B cell (primary cell): ENCODE measurements around the gene HEYL. TPM values are rescaled to one million over a fixed set of nuclear protein-coding genes. Genes with fewer than 3 reads are reported as not detected.

Experiments
- ATAC-seq: fragments of 200-7000 bp; cut with Tn5 transposase; one replicate; pipeline ENCODE4 v1.10.0; 2021; ENCODE audit warnings: low read depth, mild to moderate bottlenecking, moderate number of reproducible peaks, moderate library complexity
- CTCF ChIA-PET: fragments of 350-600 bp; sonication (Branson Sonifier 250); formaldehyde crosslinking; loops from one replicate; lab custom pipeline; 2021; ENCODE audit warnings: antibody characterized with exemption, inconsistent platforms; lab: Charles Lee
- POLR2A ChIA-PET: fragments of 350-600 bp; sonication (Branson Sonifier 250); formaldehyde crosslinking; loops from one replicate; lab custom pipeline; 2021; ENCODE audit warnings: antibody characterized with exemption; lab: Charles Lee
- DNase-seq: peaks from one replicate; pipeline ENCODE4 v3.0.0; 2013
- H2AFZ ChIP-seq: 2 replicates; pipeline ENCODE4 v1.6.1; 2012; ENCODE audit warnings: mild to moderate bottlenecking, low read depth, low read length; ENCODE audit not compliant: insufficient read depth, poor library complexity, severe bottlenecking
- H3K27ac ChIP-seq, 2 donors: 1 replicate in 1 of 2; 2 replicates in 1 of 2; pipeline ENCODE4 v1.5.1; 2012 to 2013; ENCODE audit warnings: low read length in 2 of 2, mild to moderate bottlenecking in 2 of 2, moderate library complexity in 1 of 2
- H3K27me3 ChIP-seq, 4 experiments: fragments of 200-600 bp in 1 of 4; sonication (generic) in 1 of 4; replicated peaks in 1 of 4; 1 replicate in 2 of 4; 2 replicates in 2 of 4; pipeline versions ENCODE4 v1.6.1 to v1.7.0; 2013 to 2016; ENCODE audit warnings: low read length in 3 of 4, mild to moderate bottlenecking in 2 of 4, mixed read lengths in 1 of 4, moderate library complexity in 1 of 4; ENCODE audit not compliant: insufficient read depth in 4 of 4, control insufficient read depth in 3 of 4; ENCODE audit errors: control extremely low read depth in 1 of 4
- H3K36me3 ChIP-seq, 2 experiments: replicated peaks in 1 of 2; 1 replicate in 1 of 2; 2 replicates in 1 of 2; pipeline versions ENCODE4 v1.6.1 to v1.7.1; 2013; ENCODE audit warnings: low read length in 1 of 2; ENCODE audit not compliant: insufficient read depth in 2 of 2, control insufficient read depth in 1 of 2; ENCODE audit errors: control extremely low read depth in 1 of 2, extremely low read depth in 1 of 2
- H3K4me1 ChIP-seq, 2 donors: fragments of 200-600 bp in 1 of 2; sonication (generic) in 1 of 2; 1 replicate in 1 of 2; 2 replicates in 1 of 2; pipeline versions ENCODE4 v1.5.1 to v1.6.1; 2013 to 2017; ENCODE audit warnings: low read length in 2 of 2; ENCODE audit not compliant: control insufficient read depth in 2 of 2, insufficient read depth in 2 of 2
- H3K4me2 ChIP-seq: replicated peaks from 2 replicates; pipeline ENCODE3; 2012; ENCODE audit warnings: mild to moderate bottlenecking, low read depth, low read length; ENCODE audit not compliant: poor library complexity, severe bottlenecking
- H3K4me3 ChIP-seq, 5 experiments: fragments of 200-600 bp in 1 of 5; sonication (generic) in 1 of 5; 1 replicate in 3 of 5; 2 replicates in 2 of 5; pipeline versions ENCODE4 v1.5.1 to v1.7.0; 2011 to 2016; ENCODE audit warnings: low read length in 4 of 5, mild to moderate bottlenecking in 4 of 5, low read depth in 2 of 5, control low read depth in 1 of 5, moderate library complexity in 1 of 5; ENCODE audit not compliant: insufficient read depth in 1 of 5; ENCODE audit errors: control extremely low read depth in 1 of 5, extremely low read depth in 1 of 5
- H3K79me2 ChIP-seq: fragments of 200-600 bp; sonication (generic); one replicate; pipeline ENCODE4 v1.6.0; 2016; ENCODE audit warnings: low read length; ENCODE audit not compliant: control insufficient read depth, insufficient read depth
- H3K9ac ChIP-seq: fragments of 200-600 bp; sonication (generic); 2 replicates; pipeline ENCODE4 v1.6.1; 2017; ENCODE audit warnings: mild to moderate bottlenecking, low read length, moderate library complexity
- H3K9me3 ChIP-seq, 3 donors: one replicate each; pipeline versions ENCODE4 v1.6.1 to v1.7.1; 2013; ENCODE audit warnings: low read length in 2 of 3; ENCODE audit not compliant: control insufficient read depth in 2 of 3, insufficient read depth in 1 of 3; ENCODE audit errors: control extremely low read depth in 1 of 3
- H4K20me1 ChIP-seq: 2 replicates; pipeline ENCODE4 v1.6.0; 2012; ENCODE audit warnings: mild to moderate bottlenecking, low read length; ENCODE audit not compliant: insufficient read depth, control insufficient read depth, poor library complexity, severe bottlenecking
- H3K27ac Mint-ChIP-seq: one replicate; pipeline ENCODE4 v1.8.0; 2021; ENCODE audit warnings: mixed read lengths
- H3K27me3 Mint-ChIP-seq: one replicate; pipeline ENCODE4 v1.8.0; 2021; ENCODE audit warnings: mixed read lengths
- H3K4me1 Mint-ChIP-seq: one replicate; pipeline ENCODE4 v1.8.0; 2021; ENCODE audit warnings: mixed read lengths
- H3K4me3 Mint-ChIP-seq: one replicate; pipeline ENCODE4 v1.8.0; 2021; ENCODE audit warnings: mixed read lengths
- H3K9me3 Mint-ChIP-seq: one replicate; pipeline ENCODE4 v1.8.0; 2022; ENCODE audit warnings: mixed read lengths; ENCODE audit not compliant: insufficient read depth
- CTCF ChIP-seq: fragments of 200-600 bp; IDR thresholded peaks from one replicate; pipeline ENCODE4 v1.8.0; 2022; ENCODE audit warnings: antibody characterized with exemption, mild to moderate bottlenecking
- EZH2 ChIP-seq: IDR thresholded peaks from 2 replicates; pipeline ENCODE4 v1.6.1; 2012; ENCODE audit warnings: borderline replicate concordance, low read depth, mild to moderate bottlenecking, moderate library complexity, low read length; ENCODE audit not compliant: insufficient read depth, poor library complexity, severe bottlenecking
- WGBS: methylation state at CpG from one replicate; pipeline ENCODE4 v1.1.5; 2013; ENCODE audit warnings: missing lambda C conversion rate; ENCODE audit not compliant: insufficient coverage; 5-methylcytosine and 5-hydroxymethylcytosine counted together
- intact Hi-C: fragments of 100-400 bp; cut with micrococcal nuclease; formaldehyde crosslinking; loops from one replicate; pipeline ENCODE4 v1.10.0; 2022
- polyA plus RNA-seq: library from polyadenylated mRNA; depleted of rRNA; stranded (reverse); fragments of >200 nt; gene quantifications from 2 replicates; pipeline ENCODE4 v1.2.3, GENCODE V29; 2012
- total RNA-seq, 2 donors: library from RNA; stranded (reverse); fragments of 120-200 nt in 1 of 2; gene quantifications; 1 replicate in 1 of 2; 2 replicates in 1 of 2; pipeline versions ENCODE4 v1.2.3 to v1.2.4, GENCODE V29; 2013 to 2022

Gene HEYL
- total and polyA plus RNA-seq, 2 donors (not counting 1 experiment from before 2014, with no cell fraction given), result 0.12 TPM; not detected in 1

GRCh38 chr1:39679821-39680220 lies 40.4 kb upstream of the HEYL start:
- Mint-ChIP-seq H3K4me3 (no peak overlapping the region), H3K4me1 (peaks cover 2% of the 10 kb centered on the region), H3K27me3 (peaks cover 41% of the 10 kb centered on the region), H3K27ac (no peak overlapping the region), H3K9me3 (no peaks in the 10 kb centered on the region)
- POLR2A ChIA-PET, result no interaction called here
- DNase-seq (no peak), ATAC-seq (no peak)
- no peak overlapping the region for H3K9ac ChIP-seq
- H3K79me2 ChIP-seq, result no peaks in the 10 kb centered on the region
- no peak overlapping the region for H3K4me3 ChIP-seq
- H3K4me1 ChIP-seq, result peaks cover 0 to 4% of the 10 kb centered on the region in 2 donors
- H3K9me3 ChIP-seq, result peaks cover 0 to 7% (median 0%) of the 10 kb centered on the region in 3 donors
- no peaks in the 10 kb centered on the region for H3K36me3 ChIP-seq
- H3K4me2 ChIP-seq, result no peak overlapping the region
- no peak for TF ChIP-seq CTCF
- TF ChIP-seq EZH2, result no peak
- no peak overlapping the region for H3K27ac ChIP-seq
- intact Hi-C loops, result no loop called here
- H2AFZ ChIP-seq, result no peak overlapping the region
- 82% methylated on average over 2 of the region's 2 CpGs for WGBS
- CTCF ChIA-PET, result interaction anchor here (1.3 to 2.5 kb wide), 2 partner anchors 21 to 26 kb away, joined by 4 to 11 read pairs; no protein-coding TSS in a partner anchor
- H3K27me3 ChIP-seq, result peaks cover 0 to 33% (median 12%) of the 10 kb centered on the region in 4 experiments
- H4K20me1 ChIP-seq, result no peaks in the 10 kb centered on the region

GRCh38 chr1:39678889-39679288 lies 39.4 kb upstream of the HEYL start:
- peaks cover 0 to 4% (median 0%) of the 10 kb centered on the region in 3 donors for H3K9me3 ChIP-seq
- intact Hi-C loops, result no loop called here
- no peak overlapping the region for H3K4me3 ChIP-seq
- Mint-ChIP-seq H3K4me3 (no peak overlapping the region), H3K9me3 (no peaks in the 10 kb centered on the region), H3K4me1 (no peaks in the 10 kb centered on the region), H3K27ac (no peak overlapping the region), H3K27me3 (peaks cover 44% of the 10 kb centered on the region)
- ATAC-seq (no peak), DNase-seq (no peak)
- no peak for TF ChIP-seq EZH2
- TF ChIP-seq CTCF, result no peak
- H3K36me3 ChIP-seq, result no peaks in the 10 kb centered on the region
- H4K20me1 ChIP-seq, result no peaks in the 10 kb centered on the region
- no peak overlapping the region for H3K9ac ChIP-seq
- H3K27me3 ChIP-seq, result peaks cover 0 to 29% (median 8%) of the 10 kb centered on the region in 4 experiments
- H3K4me2 ChIP-seq, result no peak overlapping the region
- POLR2A ChIA-PET, result no interaction called here
- H3K27ac ChIP-seq, result no peak overlapping the region
- H3K4me1 ChIP-seq, result peaks cover 0 to 4% of the 10 kb centered on the region in 2 donors
- CTCF ChIA-PET, result no interaction called here
- no peak overlapping the region for H2AFZ ChIP-seq
- no CpG with 5 or more reads among the region's 2 CpGs for WGBS
- no peaks in the 10 kb centered on the region for H3K79me2 ChIP-seq
